Rectal smooth muscle tissue (tissue), 1 donor: ENCODE results near the gene TAOK3.
"Not testable (repeated sequence)": the region's sequence is repeated elsewhere in the genome, so short reads cannot be mapped to it uniquely, and the experiment has no call there.

ENCODE experiments used
- H3K27ac ChIP-seq: one replicate; pipeline ENCODE4 v1.7.0; 2013; ENCODE audit warnings: low read depth, low read length, inconsistent platforms
- H3K27me3 ChIP-seq: one replicate; pipeline ENCODE4 v1.7.0; 2013; ENCODE audit warnings: low read length; ENCODE audit not compliant: control insufficient read depth, insufficient read depth
- H3K36me3 ChIP-seq: one replicate; pipeline ENCODE4 v1.7.0; 2013; ENCODE audit warnings: low read length; ENCODE audit not compliant: control insufficient read depth, insufficient read depth
- H3K4me1 ChIP-seq: one replicate; pipeline ENCODE4 v1.7.0; 2013; ENCODE audit warnings: low read length; ENCODE audit not compliant: control insufficient read depth, insufficient read depth
- H3K4me3 ChIP-seq: one replicate; pipeline ENCODE4 v1.7.0; 2013; ENCODE audit warnings: low read length
- H3K9ac ChIP-seq: one replicate; pipeline ENCODE4 v1.7.0; 2013; ENCODE audit warnings: low read length

The TAOK3 gene

GRCh38 chr12:118302053-118302452 is 70.7 kb downstream of the TAOK3 start:
- no peaks in the 10 kb centered on the region for H3K27me3 ChIP-seq
- no peak overlapping the region for H3K4me3 ChIP-seq
- no peak overlapping the region for H3K9ac ChIP-seq
- H3K27ac ChIP-seq, result no peak overlapping the region
- H3K36me3 ChIP-seq, result no peaks in the 10 kb centered on the region
- no peaks in the 10 kb centered on the region for H3K4me1 ChIP-seq

GRCh38 chr12:118299791-118300460 is 72.8 kb downstream of the TAOK3 start:
- H3K4me3 ChIP-seq, result no peak overlapping the region
- no peak overlapping the region for H3K9ac ChIP-seq
- H3K27ac ChIP-seq, result no peak overlapping the region
- no peaks in the 10 kb centered on the region for H3K4me1 ChIP-seq
- H3K27me3 ChIP-seq, result no peaks in the 10 kb centered on the region
- H3K36me3 ChIP-seq, result no peaks in the 10 kb centered on the region

GRCh38 chr12:118297284-118297683 is 75.4 kb downstream of the TAOK3 start:
- H3K27ac ChIP-seq, result no peak overlapping the region
- no peaks in the 10 kb centered on the region for H3K4me1 ChIP-seq
- H3K36me3 ChIP-seq, result no peaks in the 10 kb centered on the region
- no peaks in the 10 kb centered on the region for H3K27me3 ChIP-seq
- no peak overlapping the region for H3K9ac ChIP-seq
- no peak overlapping the region for H3K4me3 ChIP-seq

- Histone ChIP-seq H3K36me3 (no peaks in the 10 kb centered on the region), H3K27me3 (no peaks in the 10 kb centered on the region), H3K4me3 (no peak overlapping the region), H3K27ac (no peak overlapping the region), H3K4me1 (no peaks in the 10 kb centered on the region), H3K9ac (no peak overlapping the region)
Observed at GRCh38 chr12:118292836-118293235, 79.9 kb downstream of the TAOK3 start.

GRCh38 chr12:118290130-118290529 is 82.6 kb downstream of the TAOK3 start:
- no peak overlapping the region for H3K27ac ChIP-seq
- no peaks in the 10 kb centered on the region for H3K4me1 ChIP-seq
- H3K36me3 ChIP-seq, result no peaks in the 10 kb centered on the region
- no peak overlapping the region for H3K4me3 ChIP-seq
- no peaks in the 10 kb centered on the region for H3K27me3 ChIP-seq
- no peak overlapping the region for H3K9ac ChIP-seq

- Histone ChIP-seq H3K27ac (no peak overlapping the region), H3K36me3 (no peaks in the 10 kb centered on the region), H3K27me3 (no peaks in the 10 kb centered on the region), H3K4me3 (no peak overlapping the region), H3K4me1 (no peaks in the 10 kb centered on the region), H3K9ac (no peak overlapping the region)
Observed at GRCh38 chr12:118288174-118288573, 84.5 kb downstream of the TAOK3 start.

- H3K36me3 ChIP-seq, result no peaks in the 10 kb centered on the region
- H3K9ac ChIP-seq, result no peak overlapping the region
- no peak overlapping the region for H3K4me3 ChIP-seq
- no peak overlapping the region for H3K27ac ChIP-seq
- H3K27me3 ChIP-seq, result no peaks in the 10 kb centered on the region
- no peaks in the 10 kb centered on the region for H3K4me1 ChIP-seq
Observed at GRCh38 chr12:118287728-118288127, 85.0 kb downstream of the TAOK3 start.

- no peaks in the 10 kb centered on the region for H3K4me1 ChIP-seq
- H3K9ac ChIP-seq, result no peak overlapping the region
- no peak overlapping the region for H3K4me3 ChIP-seq
- H3K36me3 ChIP-seq, result peaks cover 2% of the 10 kb centered on the region
- no peaks in the 10 kb centered on the region for H3K27me3 ChIP-seq
- no peak overlapping the region for H3K27ac ChIP-seq
Observed at GRCh38 chr12:118282767-118283166, 89.9 kb downstream of the TAOK3 start.

GRCh38 chr12:118278288-118278687 is 94.4 kb downstream of the TAOK3 start:
- H3K4me1 ChIP-seq, H3K9ac ChIP-seq, H3K36me3 ChIP-seq, H3K27ac ChIP-seq, H3K4me3 ChIP-seq, H3K27me3 ChIP-seq: not testable (repeated sequence)

- Histone ChIP-seq H3K4me3 (no peak overlapping the region), H3K4me1 (no peaks in the 10 kb centered on the region), H3K27ac (no peak overlapping the region), H3K36me3 (no peaks in the 10 kb centered on the region), H3K9ac (no peak overlapping the region), H3K27me3 (no peaks in the 10 kb centered on the region)
Observed at GRCh38 chr12:118274066-118274465, 98.6 kb downstream of the TAOK3 start.

GRCh38 chr12:118271770-118272417 is 100.8 kb downstream of the TAOK3 start:
- no peaks in the 10 kb centered on the region for H3K4me1 ChIP-seq
- H3K4me3 ChIP-seq, result no peak overlapping the region
- no peaks in the 10 kb centered on the region for H3K36me3 ChIP-seq
- no peak overlapping the region for H3K9ac ChIP-seq
- H3K27me3 ChIP-seq, result no peaks in the 10 kb centered on the region
- no peak overlapping the region for H3K27ac ChIP-seq

GRCh38 chr12:118271183-118271582 is 101.5 kb downstream of the TAOK3 start:
- Histone ChIP-seq H3K27me3 (no peaks in the 10 kb centered on the region), H3K4me3 (no peak overlapping the region), H3K27ac (no peak overlapping the region), H3K4me1 (no peaks in the 10 kb centered on the region), H3K9ac (no peak overlapping the region), H3K36me3 (no peaks in the 10 kb centered on the region)

- no peaks in the 10 kb centered on the region for H3K27me3 ChIP-seq
- H3K36me3 ChIP-seq, result no peaks in the 10 kb centered on the region
- H3K4me3 ChIP-seq, result no peak overlapping the region
- H3K4me1 ChIP-seq, result no peaks in the 10 kb centered on the region
- H3K9ac ChIP-seq, result no peak overlapping the region
- H3K27ac ChIP-seq, result no peak overlapping the region
Observed at GRCh38 chr12:118269806-118270205, 102.9 kb downstream of the TAOK3 start.
